ENCODE data around the gene EHMT2. TPM values are rescaled to one million over a fixed set of nuclear protein-coding genes. Genes with fewer than 3 reads are reported as not detected.

Gene EHMT2
- total RNA-seq, 1 experiment from 2014 or later = 58.6 TPM

- DNase-seq (ENCODE audit: low read depth) = no peak
Observed at GRCh38 chr6:31889331-31889972, 8.0 kb downstream of the EHMT2 start.

DNA sequence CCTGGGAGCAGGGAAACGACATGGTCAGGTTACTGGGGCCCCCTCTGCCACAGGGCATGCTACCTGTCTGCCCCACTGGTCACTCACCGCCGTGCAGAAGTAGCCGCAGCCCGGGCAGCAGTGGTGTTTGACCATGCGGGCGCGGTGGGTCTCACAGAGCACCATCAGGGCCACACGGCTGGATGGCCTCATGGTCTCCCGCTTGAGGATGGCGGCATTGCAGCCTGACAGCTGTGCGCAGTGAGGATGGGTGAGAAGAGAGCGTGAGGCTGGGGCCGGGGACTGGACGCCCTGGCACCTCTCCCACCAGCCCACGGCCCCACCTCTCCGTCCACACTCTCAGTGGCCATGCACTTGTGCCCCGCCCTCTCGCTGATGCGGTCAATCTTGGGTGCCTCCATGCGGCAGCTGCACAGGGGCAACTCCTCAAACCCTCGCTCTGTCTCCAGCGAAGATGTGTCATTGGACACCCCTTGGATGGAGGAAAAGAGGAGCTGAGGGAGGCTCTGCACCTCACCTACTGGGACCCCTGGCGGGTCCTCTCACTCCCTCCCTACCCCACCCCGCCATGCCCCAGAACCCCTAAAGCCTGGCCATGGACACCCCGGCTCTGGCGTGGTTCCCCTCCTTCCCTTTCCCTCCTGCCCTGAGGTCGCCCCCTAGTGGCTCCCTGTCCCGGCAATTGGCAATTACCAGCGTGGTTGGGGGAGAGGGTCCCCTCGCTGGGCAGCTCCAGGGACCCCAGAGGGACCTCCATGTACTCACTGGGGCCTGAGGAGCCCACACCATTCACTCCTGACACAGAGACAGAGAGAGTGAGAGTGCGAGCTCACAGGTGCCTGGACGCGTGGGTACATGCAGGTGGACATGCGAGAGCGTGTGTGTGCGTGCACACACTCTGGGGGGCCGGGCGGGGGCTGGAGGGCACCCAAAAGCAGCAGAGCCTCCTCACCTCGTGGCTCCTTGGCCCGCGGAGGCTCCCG is 8.9 kb downstream of the EHMT2 start:
- no peak for DNase-seq (ENCODE audit: low read depth)

- DNase-seq (ENCODE audit: low read depth) = no peak
Observed at GRCh38 chr6:31887173-31888007, 10.1 kb downstream of the EHMT2 start.

DNA sequence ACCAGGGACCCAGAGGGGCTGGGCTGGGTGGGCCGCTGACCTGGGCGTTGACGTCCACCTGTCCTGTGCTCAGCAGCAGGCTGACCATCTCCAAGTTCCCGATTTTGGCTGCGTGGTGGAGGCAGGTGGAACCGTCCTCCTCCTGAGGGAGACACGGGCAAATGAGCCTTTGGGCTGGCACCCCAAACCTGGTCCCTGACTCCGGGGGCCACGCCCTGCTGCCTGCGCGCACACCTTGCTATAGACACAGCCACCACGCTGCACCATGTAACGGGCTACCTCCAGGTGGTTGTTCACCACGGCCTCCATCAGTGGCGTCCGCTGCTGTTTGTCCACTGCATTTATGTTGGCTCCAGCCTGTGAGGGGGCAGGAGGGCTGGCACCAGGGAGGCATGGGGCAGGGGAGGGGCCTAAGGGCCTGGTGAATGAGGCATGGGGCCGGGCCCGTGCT is 10.9 kb downstream of the EHMT2 start:
- no peak for DNase-seq (ENCODE audit: low read depth)

DNA sequence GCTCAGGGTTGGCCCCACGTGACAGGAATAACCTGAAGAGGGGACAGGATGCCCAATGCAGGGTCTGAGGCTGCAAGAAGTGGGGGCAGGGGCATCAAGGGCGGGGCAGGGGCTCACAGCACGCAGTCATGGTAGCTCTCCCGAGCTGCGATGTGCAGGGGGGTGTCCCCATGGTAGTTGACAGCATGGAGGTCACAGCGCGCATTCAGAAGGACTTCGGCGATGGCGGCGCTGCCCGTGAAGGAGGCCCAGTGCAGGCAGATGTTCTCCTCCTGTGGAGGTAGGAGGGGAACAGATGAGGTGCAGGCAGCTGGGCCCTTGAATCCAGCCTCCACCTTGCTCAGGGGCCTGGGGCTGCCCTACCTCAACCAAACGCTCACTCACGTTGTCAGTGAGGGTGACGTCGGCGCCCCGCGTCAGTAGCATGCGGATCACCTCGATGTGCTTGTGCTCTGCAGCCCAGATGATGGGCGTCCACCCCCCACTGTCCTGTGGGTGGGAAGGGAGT is 12.9 kb downstream of the EHMT2 start:
- DNase-seq (ENCODE audit: low read depth) = no peak

DNA sequence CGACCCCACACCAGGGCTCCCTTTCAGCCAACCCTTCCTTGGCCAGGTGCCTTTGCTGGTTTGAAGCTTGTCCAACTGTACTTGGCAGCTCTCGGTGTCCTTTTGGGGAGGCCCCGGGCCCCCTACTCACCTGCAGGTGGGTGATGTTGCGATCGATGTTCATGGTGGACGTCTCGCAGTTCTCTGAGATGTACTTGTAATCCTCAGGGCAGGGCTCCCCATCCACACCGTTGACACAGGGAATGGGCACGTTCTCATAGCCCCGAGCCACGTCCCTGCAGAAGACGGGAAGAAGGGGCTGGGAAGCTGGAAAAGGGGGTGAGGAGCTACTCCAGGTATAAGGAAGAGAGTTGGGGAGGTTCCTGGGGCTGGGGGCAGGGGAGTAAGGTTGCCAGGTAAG is 13.8 kb downstream of the EHMT2 start:
- no peak for DNase-seq (ENCODE audit: low read depth)

GRCh38 chr6:31882344-31882743 is 15.2 kb downstream of the EHMT2 start:
- peak; percentile 69 for DNase-seq (ENCODE audit: low read depth)

DNA sequence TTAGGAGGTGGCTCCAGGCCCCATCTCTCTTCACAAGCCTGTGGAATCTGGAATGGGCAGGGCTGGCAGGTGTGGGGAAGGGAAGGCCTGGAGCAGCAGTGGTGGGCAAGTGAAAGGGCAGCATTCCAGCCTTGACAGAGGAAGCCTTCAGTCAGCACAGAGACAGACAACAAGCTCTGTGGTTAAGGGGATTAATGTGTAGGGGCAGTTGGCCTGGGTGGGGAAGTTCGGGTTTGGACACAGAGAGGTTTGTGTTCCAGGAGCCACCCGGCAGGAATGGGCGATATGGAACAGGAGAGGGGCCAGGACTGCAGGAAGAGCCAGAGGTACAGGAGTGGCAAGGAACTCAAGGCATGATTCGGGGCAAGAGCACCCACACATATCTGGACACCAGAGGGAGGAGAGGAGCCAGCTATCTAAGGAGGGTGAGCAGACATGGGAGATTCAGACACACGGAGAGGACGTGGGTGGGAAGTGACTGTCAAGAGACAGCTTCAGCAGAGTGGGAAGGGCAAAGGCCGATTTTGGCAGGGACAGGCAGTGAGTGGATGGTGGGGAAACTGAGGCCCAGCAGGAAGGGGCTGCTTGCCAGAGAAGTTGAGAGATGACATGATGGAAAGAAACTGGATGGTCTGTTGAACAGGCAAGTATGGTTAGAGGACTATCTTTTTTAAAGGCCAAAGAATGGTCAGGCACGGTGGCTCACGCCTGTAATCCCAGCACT is 16.2 kb downstream of the EHMT2 start:
- DNase-seq (ENCODE audit: low read depth) = no peak

GRCh38 chr6:31880616-31881015 is 16.9 kb downstream of the EHMT2 start:
- no peak for DNase-seq (ENCODE audit: low read depth)

DNA sequence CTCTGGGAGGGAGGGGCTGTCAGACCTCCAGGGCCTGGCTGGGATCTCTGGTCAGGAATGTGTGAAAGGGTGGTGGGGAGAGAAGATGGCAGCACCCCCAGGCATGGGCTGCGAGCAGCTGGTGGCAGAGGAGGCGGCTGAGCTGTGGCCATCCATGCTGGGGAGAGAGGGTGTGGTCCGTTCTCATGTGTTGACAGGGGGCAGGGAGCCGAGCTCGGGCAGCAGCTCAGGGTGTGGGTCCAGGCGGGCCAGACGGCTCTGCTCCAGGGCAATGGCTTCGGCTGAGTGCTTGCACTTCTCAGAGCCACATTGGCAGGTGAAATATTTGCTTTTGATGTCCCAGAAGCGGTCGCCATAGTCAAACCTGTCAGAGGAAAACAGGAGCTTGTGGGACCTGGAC is 17.6 kb downstream of the EHMT2 start:
- no peak for DNase-seq (ENCODE audit: low read depth)

DNA sequence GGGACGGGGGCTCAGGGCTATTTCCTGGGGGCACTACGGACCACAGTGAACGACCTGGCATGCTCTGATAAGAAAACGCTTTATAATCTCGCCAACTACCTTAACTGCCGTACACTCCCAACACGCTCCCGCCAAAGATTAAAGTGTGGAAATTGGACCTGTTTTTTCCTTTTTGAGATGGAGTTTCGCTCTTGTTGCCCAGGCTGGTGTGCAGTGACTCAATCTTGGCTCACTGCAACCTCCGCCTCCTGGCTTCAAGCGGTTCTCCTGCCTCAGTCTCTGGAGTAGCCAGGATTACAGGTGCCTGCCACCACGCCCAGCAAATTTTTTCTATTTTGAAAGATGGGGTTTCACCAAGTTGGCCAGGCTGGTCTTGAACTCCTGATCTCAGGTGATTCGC is 18.4 kb downstream of the EHMT2 start:
- DNase-seq (ENCODE audit: low read depth) = no peak

DNA sequence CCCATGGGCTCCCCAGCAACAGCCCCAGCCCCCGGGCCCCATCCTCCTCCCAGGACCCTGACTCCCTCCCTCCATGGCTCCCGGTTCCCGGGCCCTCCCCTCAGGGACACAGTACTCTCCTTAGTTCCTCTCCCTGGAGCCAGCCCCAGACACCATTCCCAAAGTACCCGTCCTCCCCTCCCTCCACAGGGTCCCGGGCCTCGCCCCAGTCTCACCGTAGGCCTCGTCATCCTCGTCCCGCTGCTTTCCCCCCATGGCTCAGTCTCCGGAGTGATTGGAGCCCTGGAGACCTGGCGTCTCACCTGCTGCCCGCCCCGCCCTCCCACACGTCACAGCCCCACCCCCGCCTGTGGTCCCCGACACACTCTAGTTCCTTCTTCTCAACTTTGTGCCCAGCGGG is 18.8 kb downstream of the EHMT2 start, which contains the start of gene SLC44A4:
TSS of gene SLC44A4 (minus strand) at position 272 of the 400 bp plus-strand sequence. CDS start at position 255, 17 bp downstream.
- DNase-seq (ENCODE audit: low read depth) = no peak

DNA sequence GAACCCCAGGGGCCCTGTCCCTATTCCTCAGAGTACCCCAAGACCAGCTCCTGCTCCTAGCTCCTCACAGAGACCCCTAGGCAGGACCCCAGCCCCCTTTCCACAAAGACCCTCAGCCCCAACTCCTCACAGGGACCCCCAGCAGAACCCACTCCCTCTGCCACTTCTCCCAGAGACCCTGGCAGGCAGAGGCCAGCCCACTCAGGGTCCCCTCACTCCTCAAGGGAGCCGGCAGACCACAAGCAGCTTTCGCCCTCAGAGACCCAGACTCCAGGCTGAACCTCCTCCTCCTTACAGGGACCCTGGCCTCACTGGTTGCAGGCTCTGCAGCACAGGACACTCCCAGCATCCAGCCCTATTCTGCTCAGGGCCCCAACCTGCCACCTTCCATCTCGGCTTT is 19.3 kb downstream of the EHMT2 start:
- DNase-seq (ENCODE audit: low read depth) = no peak

- DNase-seq (ENCODE audit: low read depth) = no peak
Observed at GRCh38 chr6:31877651-31878161, 19.8 kb downstream of the EHMT2 start.

GRCh38 chr6:31877125-31877650 is 20.3 kb downstream of the EHMT2 start:
- DNase-seq (ENCODE audit: low read depth) = no peak

- no peak for DNase-seq (ENCODE audit: low read depth)
Observed at GRCh38 chr6:31876357-31876756, 21.1 kb downstream of the EHMT2 start.

DNA sequence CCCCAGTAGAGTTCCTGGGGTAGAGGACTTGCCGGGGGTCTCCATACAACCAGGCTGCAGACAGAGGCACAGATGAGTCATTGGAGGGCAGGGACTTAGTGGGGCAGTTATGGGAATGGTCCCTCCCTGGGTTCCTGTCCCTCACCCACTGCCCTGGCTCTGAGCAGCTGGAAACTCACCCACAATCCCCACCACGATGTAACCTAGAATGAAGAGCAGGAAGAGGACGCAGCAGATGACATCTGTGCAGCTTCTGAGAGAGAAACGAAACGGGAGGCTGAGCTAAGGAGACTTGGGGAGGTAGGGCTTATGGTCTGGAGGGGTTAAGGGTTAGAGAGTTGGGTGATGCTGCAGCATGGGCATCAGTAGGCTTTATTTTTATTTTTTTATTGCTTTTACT is 21.6 kb downstream of the EHMT2 start:
- DNase-seq (ENCODE audit: low read depth) = no peak

DNA sequence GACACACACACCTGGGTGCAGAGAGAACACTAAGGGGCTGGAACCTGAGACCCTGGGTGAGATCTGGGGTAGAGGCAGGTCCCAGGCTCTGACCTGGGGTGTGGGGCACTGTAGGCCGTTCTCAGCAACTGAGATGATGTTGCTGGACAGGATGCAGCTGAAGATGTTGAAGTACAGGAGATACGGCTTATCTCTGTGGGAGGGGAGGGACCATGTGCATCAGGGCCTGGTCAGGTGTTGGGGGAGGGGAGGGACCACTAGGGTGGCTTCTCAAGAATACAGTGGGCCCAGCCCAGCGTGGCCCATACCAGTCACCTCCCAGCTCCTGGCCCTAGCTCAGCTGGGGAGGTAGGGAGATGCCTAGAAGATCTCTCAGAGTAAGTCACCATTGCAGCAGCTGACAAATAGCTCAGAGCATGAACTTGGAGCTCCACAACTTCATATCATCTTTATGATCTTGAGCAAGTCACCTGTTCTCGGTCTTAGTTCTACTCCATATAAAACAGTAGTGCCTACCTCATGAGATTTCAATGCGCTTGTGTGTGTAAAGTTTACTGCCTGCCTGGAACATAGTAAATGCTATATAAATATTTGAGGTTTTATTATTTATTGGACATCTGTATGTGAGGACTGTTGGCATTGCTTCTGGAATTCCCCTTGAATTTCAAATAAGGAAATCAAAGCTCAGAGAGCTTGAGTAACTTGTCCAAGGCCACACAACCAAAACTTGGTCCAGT is 22.5 kb downstream of the EHMT2 start:
- no peak for DNase-seq (ENCODE audit: low read depth)

GRCh38 chr6:31874084-31874670 is 23.3 kb downstream of the EHMT2 start:
- no peak for DNase-seq (ENCODE audit: low read depth)
